HepG2 (cell line): Measurements from ENCODE around the gene RNF208. TPM values are rescaled to one million over a fixed set of nuclear protein-coding genes. Genes with fewer than 3 reads are reported as not detected.

Source experiments
- DPF2 ChIP-seq: sonication (generic); formaldehyde crosslinking; IDR thresholded peaks from 2 replicates; pipeline ENCODE4 v1.4.0; 2020; ENCODE audit warnings: mild to moderate bottlenecking, low read depth, missing genetic modification reagents, borderline replicate concordance
- GABPA ChIP-seq, 2 experiments: IDR thresholded peaks; 2 replicates each; pipeline ENCODE4 v1.6.1; 2011 to 2016; ENCODE audit warnings: low read depth in 2 of 2, low read length in 1 of 2, missing biosample characterization in 1 of 2, missing genetic modification characterization in 1 of 2
- KIAA2018 ChIP-seq: sonication (generic); formaldehyde crosslinking; IDR thresholded peaks from 2 replicates; pipeline ENCODE4 v1.5.0; 2020; ENCODE audit warnings: mild to moderate bottlenecking, missing genetic modification reagents, borderline replicate concordance
- MED8 ChIP-seq: sonication (generic); formaldehyde crosslinking; IDR thresholded peaks from 2 replicates; pipeline ENCODE4 v1.8.1; 2023; ENCODE audit warnings: mild to moderate bottlenecking, missing genetic modification reagents; ENCODE audit not compliant: insufficient replicate concordance
- PLRG1 ChIP-seq: fragments of 450-650 bp; conservative IDR thresholded peaks from 2 replicates; pipeline ENCODE4 v1.6.1; 2016
- PRPF4 ChIP-seq: fragments of 200-400 bp; formaldehyde crosslinking; IDR thresholded peaks from 2 replicates; pipeline ENCODE4 v1.6.1; 2016; ENCODE audit warnings: low read length, low read depth; ENCODE audit not compliant: poor library complexity, severe bottlenecking
- SALL2 ChIP-seq: sonication (generic); formaldehyde crosslinking; IDR thresholded peaks from 2 replicates; pipeline ENCODE4 v1.8.1; 2023; ENCODE audit warnings: mild to moderate bottlenecking, missing genetic modification reagents, inconsistent platforms
- ZNF224 ChIP-seq: sonication (generic); formaldehyde crosslinking; IDR thresholded peaks from 2 replicates; pipeline ENCODE4 v1.5.0; 2020; ENCODE audit warnings: mild to moderate bottlenecking, missing genetic modification reagents
- ZNF296 ChIP-seq: sonication (generic); formaldehyde crosslinking; conservative IDR thresholded peaks from 2 replicates; pipeline ENCODE4 v1.5.0; 2020; ENCODE audit warnings: mild to moderate bottlenecking, missing genetic modification reagents
- ZNF629 ChIP-seq: sonication (generic); formaldehyde crosslinking; conservative IDR thresholded peaks from 2 replicates; pipeline ENCODE4 v1.5.0; 2020; ENCODE audit warnings: missing genetic modification reagents
- polyA plus RNA-seq, 8 experiments: library from polyadenylated mRNA; depleted of rRNA in 3 of 8; stranded (reverse) in 7 of 8; unstranded in 1 of 8; fragments of >200 nt; fragmentation: Illumina TruSeq in 4 of 8; extraction: Trizol in 4 of 8; gene quantifications; 2 replicates each; pipeline versions ENCODE4 v1.2.1 to v1.2.3, GENCODE V29; 2011 to 2016; ENCODE audit warnings: low read depth in 4 of 8, missing spikeins in 1 of 8, mixed read lengths in 1 of 8; ENCODE audit not compliant: insufficient read depth in 1 of 8
- total RNA-seq, 5 experiments: library from RNA; depleted of rRNA; stranded (reverse); fragments of >200 nt; fragmentation: Illumina TruSeq; extraction: Trizol; gene quantifications; 2 replicates each; pipeline ENCODE4 v1.2.3, GENCODE V29; 2016; ENCODE audit warnings: low read depth in 1 of 5
- TF ChIP-seq, protein P1 (sequence below): sonication (generic); formaldehyde crosslinking; IDR thresholded peaks from one replicate; pipeline ENCODE4 v1.5.1; 2020; ENCODE audit warnings: mild to moderate bottlenecking, missing genetic modification reagents; ENCODE audit errors: not compliant biosample characterization

The RNF208 gene
- total and polyA plus RNA-seq, 2 of the 13 experiments (the other 11 are each of a cell fraction or from before 2014, with no cell fraction given), result 1.6 to 2.1 TPM

- TF ChIP-seq KIAA2018 (CRISPR knock-in tag) (no peak), MED8 (CRISPR knock-in tag) (no peak), DPF2 (CRISPR knock-in tag) (no peak), ZNF629 (CRISPR knock-in tag) (no peak), ZNF296 (CRISPR knock-in tag) (no peak), SALL2 (no peak), GABPA (IDR thresholded peaks at IDR 0.05; ENCODE audit: low read depth, low read length) (no peak), GABPA (CRISPR knock-in tag; IDR thresholded peaks at IDR 0.05; ENCODE audit: low read depth) (no peak), ZNF224 (CRISPR knock-in tag) (no peak), PRPF4 (no peak), PLRG1 (no peak)
- TF ChIP-seq, protein P1, sequence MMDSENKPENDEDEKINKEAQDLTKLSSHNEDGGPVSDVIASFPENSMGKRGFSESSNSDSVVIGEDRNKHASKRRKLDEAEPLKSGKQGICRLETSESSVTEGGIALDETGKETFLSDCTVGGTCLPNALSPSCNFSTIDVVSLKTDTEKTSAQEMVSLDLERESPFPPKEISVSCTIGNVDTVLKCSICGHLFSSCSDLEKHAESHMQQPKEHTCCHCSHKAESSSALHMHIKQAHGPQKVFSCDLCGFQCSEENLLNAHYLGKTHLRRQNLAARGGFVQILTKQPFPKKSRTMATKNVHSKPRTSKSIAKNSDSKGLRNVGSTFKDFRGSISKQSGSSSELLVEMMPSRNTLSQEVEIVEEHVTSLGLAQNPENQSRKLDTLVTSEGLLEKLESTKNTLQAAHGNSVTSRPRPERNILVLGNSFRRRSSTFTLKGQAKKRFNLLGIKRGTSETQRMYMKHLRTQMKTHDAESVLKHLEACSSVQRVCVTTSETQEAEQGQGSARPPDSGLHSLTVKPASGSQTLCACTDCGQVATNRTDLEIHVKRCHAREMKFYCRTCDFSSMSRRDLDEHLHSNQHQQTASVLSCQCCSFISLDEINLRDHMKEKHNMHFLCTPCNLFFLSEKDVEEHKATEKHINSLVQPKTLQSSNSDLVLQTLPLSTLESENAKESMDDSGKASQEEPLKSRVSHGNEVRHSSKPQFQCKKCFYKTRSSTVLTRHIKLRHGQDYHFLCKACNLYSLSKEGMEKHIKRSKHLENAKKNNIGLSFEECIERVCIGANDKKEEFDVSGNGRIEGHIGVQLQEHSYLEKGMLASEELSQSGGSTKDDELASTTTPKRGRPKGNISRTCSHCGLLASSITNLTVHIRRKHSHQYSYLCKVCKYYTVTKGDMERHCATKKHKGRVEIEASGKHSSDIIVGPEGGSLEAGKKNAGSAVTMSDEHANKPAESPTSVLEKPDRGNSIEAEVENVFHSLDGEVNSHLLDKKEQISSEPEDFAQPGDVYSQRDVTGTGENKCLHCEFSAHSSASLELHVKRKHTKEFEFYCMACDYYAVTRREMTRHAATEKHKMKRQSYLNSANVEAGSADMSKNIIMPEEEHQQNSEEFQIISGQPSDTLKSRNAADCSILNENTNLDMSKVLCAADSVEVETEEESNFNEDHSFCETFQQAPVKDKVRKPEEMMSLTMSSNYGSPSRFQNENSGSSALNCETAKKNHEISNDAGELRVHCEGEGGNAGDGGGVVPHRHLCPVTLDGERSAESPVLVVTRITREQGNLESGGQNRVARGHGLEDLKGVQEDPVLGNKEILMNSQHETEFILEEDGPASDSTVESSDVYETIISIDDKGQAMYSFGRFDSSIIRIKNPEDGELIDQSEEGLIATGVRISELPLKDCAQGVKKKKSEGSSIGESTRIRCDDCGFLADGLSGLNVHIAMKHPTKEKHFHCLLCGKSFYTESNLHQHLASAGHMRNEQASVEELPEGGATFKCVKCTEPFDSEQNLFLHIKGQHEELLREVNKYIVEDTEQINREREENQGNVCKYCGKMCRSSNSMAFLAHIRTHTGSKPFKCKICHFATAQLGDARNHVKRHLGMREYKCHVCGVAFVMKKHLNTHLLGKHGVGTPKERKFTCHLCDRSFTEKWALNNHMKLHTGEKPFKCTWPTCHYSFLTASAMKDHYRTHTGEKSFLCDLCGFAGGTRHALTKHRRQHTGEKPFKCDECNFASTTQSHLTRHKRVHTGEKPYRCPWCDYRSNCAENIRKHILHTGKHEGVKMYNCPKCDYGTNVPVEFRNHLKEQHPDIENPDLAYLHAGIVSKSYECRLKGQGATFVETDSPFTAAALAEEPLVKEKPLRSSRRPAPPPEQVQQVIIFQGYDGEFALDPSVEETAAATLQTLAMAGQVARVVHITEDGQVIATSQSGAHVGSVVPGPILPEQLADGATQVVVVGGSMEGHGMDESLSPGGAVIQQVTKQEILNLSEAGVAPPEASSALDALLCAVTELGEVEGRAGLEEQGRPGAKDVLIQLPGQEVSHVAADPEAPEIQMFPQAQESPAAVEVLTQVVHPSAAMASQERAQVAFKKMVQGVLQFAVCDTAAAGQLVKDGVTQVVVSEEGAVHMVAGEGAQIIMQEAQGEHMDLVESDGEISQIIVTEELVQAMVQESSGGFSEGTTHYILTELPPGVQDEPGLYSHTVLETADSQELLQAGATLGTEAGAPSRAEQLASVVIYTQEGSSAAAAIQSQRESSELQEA (CRISPR knock-in tag), result no peak
These were observed 23.8 kb downstream of the RNF208 start (continued) for GRCh38 chr9:137198051-137198901.
